ENCODE measurements around the gene CDH13.

CDH13 gene

DNA sequence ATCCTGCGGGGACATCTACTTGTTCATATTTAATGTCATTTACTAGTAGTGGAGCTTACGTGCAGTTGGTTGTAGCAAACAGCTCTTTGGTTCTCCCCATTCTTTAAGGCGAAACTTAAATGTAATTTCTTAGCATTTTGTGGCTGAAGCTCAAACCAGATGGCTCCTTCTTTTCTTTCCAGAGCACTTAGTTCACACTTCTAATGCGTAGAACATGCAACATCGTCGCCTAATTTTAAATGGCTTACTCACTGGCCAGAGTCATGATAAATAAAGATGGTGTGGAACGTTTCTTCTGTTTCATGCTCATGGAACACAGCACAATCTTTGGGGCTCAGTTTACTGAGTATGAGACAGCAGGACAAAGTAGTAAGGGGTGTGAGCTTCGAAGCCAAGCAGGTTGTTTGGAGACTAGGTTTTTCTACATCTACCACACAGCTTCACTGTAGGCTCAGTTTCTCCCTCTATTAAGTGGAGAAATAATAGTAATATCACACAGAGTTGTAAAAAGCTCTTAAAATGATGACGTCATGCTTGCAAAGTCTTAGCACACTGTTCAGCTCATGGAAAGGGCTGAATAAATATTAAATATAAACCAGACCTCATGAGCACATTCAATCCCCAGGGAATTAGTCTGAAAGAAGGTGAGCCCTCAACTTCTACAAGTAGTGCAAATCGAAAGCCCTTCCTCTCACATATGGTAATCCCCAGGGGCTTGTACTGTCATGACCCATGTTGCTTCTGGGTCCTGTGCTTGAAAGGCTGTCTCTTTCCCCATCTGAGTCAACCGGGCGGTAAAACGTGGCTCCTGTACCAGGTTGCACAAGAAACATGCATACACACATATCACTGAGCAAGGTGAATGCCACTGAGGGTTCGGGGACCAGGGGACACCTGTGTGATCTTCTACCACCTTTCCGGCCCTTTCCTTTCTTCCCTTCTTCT is 384.3 kb downstream of the CDH13 start:
- DNase-seq, result no peak

- no peak for DNase-seq
Measured at GRCh38 chr16:83011939-83012338, 385.2 kb downstream of the CDH13 start.

DNA sequence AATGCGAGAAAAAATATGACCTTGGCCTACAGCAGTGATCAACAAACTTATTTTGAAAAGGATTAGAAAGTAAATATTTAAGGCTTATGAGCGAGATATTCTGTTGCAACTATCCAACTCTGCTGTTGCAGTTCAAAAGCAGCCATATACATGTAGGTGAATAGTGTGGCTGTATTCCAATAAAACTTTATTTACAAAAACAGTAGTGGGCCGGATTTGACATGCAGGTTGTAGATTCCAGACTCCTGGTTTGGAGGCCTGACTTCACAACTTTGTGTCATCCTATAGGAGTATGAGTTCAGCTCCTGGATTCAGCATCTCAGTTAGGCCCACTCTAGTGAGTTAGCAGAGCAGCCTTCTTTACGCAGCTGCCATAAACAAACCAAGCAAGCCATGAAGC is 386.3 kb downstream of the CDH13 start:
- DNase-seq, result no peak

DNA sequence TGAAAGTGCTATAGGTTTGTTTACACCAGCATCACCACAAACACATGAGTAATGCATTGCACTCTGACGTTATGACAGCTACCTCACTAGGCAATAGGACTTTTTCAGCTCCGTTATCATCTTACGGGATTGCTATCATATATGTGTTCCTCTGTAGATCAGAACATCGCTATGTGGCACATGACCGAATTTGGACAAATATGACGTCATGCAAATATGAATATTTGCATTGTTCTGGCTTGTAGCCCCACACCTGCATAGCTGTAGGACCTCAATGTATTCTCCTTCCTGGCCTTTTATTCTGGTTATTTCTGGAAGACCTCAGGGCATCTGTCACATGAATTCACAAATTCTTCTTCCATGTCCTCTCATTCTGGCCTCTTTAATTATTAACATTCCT is 393.2 kb downstream of the CDH13 start:
- no peak for DNase-seq

- DNase-seq, result no peak
Measured at GRCh38 chr16:83021045-83021444, 394.3 kb downstream of the CDH13 start.

GRCh38 chr16:83021746-83022145 is 395.0 kb downstream of the CDH13 start:
- no peak for DNase-seq

- DNase-seq, result no peak
Measured at GRCh38 chr16:83023011-83023410, 396.2 kb downstream of the CDH13 start.

GRCh38 chr16:83023640-83024039 is 396.9 kb downstream of the CDH13 start:
- no peak for DNase-seq

- no peak for DNase-seq
Measured at GRCh38 chr16:83027973-83028372, 401.2 kb downstream of the CDH13 start.

DNA sequence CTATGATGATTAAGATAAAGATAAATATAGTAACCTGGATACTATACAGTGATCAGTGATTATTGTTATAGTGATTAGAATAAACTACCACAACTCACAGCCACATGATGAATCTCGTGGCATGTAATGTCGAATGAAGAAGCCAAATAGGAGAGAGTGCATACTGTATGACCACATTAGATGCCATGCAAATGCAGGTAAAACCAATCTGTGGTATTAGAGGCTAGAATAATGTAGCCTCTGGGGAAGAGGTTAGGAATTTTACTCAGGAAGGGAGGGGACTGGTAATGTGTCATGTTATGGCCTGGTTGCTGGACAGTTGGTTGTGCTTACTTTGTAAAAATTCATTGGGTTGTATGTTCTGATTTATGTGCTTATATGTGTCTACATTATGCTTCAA is 402.7 kb downstream of the CDH13 start:
- no peak for DNase-seq

GRCh38 chr16:83031524-83031923 is 404.8 kb downstream of the CDH13 start:
- DNase-seq, result no peak

GRCh38 chr16:83037102-83037501 is 410.3 kb downstream of the CDH13 start:
- DNase-seq, result no peak

GRCh38 chr16:83037884-83038283 is 411.1 kb downstream of the CDH13 start:
- no peak for DNase-seq

DNA sequence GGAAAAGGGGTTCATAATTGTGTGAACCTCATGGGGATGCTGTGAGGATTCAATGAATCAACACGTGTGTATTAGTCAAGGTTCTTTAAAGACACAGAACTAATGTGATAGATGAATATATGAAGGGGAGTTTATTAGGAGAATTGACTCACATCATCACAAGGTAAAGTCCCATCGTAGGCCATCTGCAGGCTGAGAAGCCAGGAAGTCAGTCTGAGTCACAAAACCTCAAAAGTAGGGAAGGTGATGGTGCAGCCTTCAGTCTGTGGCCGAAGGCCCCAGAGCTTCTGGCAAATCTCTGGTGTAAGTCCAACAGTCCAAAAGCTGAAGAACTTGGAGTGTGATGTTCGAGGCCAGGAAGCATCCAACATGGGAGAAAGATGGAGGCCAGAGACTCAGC is 413.4 kb downstream of the CDH13 start:
- no peak for DNase-seq

DNA sequence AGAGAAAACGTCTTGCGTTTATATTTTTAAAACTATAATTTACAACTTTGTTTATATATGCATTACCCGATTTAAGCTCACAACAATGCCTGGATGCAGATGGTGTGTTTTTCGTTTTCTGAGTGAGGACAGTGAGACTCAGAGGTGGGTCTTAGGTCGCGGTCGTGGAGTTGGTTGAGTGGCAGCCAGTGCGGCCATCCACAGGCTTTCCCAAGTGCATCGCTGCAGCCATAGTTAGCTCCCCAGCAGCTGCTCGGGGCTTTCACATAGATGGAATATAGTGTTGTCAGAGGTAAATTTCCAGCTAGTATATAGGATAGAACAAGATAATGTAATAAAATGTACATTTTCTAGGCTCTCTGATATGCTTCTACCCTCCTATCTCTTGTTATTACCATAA is 417.8 kb downstream of the CDH13 start:
- DNase-seq, result no peak

DNA sequence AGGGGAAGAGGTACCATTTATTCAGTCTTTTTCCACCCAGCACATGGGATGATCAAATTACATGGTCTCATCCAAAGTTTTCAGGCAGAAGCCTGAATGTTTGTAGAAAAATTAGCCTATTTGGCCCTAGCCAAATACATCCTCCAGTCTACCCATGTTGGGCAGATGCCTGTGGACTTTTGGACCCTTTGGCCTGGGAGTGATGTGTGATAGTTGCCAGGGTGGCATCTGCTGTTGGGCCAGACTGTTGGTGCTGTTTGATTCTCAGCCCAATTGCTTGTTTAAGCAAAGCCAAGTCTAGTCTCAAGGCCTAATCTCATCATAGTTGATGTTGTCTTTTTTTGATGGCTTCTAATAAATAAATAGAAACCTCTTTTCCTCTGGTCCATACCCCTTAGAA is 419.0 kb downstream of the CDH13 start:
- no peak for DNase-seq

- no peak for DNase-seq
Measured at GRCh38 chr16:83046664-83047063, 419.9 kb downstream of the CDH13 start.

DNA sequence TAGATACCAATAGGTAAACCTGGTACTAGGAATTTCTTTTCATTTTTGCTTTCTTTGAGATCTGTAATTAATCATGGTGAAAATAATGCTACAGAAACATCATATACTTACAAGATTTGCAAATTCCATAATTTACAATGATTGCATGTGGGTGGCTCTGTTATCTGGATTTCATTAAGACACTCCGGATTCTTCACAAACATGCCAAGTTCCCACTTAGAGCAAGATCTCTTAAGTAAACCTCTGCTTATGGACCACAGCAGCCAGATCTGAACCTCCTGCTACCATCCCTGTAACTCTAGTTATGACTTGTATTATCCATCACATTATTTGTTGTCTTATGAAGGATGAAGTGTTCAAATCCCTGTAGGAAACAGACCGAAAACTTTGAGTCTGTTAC is 424.7 kb downstream of the CDH13 start:
- no peak for DNase-seq

GRCh38 chr16:83054283-83054682 is 427.5 kb downstream of the CDH13 start:
- no peak for DNase-seq

DNA sequence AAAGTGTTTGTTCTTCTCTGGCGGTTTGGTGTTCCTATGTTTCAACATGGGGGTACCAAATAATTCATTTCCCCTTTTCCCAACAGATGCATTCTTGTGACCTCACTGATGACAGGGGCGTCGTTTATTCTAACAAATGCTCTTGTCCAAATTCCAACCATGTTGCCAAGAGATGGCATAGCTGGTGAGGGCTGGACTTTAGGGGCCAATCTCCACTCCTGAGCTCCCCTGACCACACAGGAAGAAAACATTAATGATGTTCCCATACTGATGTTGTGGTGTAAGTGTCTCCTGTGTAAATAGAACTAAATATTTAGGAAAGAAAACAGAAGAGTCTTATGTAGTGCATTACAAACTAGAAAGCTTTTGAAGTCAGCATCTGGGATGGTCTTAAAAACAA is 431.6 kb downstream of the CDH13 start:
- DNase-seq, result no peak

DNA sequence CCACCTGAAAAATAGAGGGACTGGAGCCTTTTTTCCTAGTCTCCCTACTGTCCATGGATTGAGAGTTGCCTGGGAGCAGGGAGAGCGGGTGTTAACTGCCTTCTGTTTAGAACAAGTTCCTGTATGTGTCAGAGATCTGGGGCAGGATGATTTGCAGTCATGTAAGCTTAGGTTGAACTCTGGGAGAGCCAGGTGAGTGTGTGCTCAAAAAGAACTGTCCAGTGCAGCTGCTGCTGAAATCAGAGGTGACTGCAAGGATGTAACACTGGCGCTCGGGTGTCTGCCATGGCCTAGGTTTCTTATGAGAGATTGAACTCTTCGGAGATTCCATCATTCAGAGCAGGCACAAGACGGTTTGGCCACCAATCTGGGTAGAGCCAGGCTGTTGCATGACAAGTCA is 432.5 kb downstream of the CDH13 start:
- no peak for DNase-seq

- DNase-seq, result no peak
Measured at GRCh38 chr16:83066011-83066410, 439.2 kb downstream of the CDH13 start.

DNA sequence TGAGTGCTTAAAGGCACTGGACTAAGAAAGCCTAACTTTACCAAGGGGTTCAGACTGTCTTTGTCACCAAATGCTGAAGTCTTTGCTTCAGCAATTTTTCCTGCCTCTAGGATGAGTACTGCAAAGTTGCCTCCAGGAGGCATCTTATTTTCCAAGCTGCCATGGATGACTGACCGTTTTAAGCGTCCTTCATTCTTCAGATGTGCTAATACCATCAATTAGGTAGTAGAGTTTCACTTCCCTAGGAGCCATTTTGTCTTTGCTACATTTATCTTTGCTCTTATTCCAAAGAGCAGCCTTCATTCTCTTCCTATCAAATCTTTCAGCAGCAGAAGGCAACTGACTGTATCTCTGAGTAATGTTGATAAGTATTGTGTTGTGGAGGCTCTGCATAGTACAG is 440.1 kb downstream of the CDH13 start:
- DNase-seq, result no peak

DNA sequence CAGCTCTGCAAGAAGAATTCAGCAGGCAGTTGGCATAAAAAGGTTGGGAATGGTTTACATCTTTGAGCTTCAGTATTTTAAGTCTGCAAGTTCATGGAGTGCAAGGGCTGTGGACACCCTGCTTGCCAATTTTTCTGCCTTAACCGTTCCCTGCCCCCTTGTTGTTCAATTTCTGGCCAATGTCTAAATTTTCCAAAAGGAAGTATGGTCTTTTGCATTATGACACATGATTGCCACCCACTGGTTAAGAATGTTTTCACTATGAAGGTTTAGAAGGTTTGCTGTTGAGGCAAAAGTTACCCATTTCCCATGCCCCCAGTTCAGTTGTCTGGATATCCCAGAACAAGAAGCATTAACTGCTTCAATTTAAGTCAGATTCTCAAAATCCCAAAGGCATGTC is 441.9 kb downstream of the CDH13 start:
- DNase-seq, result no peak

Data from effector CD8-positive, alpha-beta T cell (primary cell).